ENCODE results near the gene ATG101. TPM values are rescaled to one million over a fixed set of nuclear protein-coding genes. Genes with fewer than 3 reads are reported as not detected.

The ATG101 gene
- total and polyA plus RNA-seq, 2 of the 8 experiments (the other 6 are each of a cell fraction or from before 2014, with no cell fraction given), result 49.8 to 55.9 TPM

- Histone ChIP-seq H2BK15ac (ENCODE audit: low read length) (peak overlapping the region; percentile 81; the same call in 1 of the 2 replicates), H3K79me2 (ENCODE audit: control insufficient read depth in 1 of 2, insufficient read depth in 2 of 2, low read length in 2 of 2) (no peaks in the 10 kb centered on the region), H3K4me1 (replicated peaks in 1 of 4; ENCODE audit: control insufficient read depth in 3 of 4, insufficient read depth in 4 of 4, low read length in 3 of 4) (peaks cover 2 to 26% (median 10%) of the 10 kb centered on the region in 4 experiments; a peak in 6 of 7 replicates), H4K91ac (replicated peaks; ENCODE audit: insufficient read length, low read length) (peak overlapping the region; percentile 61), H2AK5ac (ENCODE audit: low read depth, low read length) (0 out of 2 replicates have a peak overlapping the region, but pooled peaks have one; percentile 78), H2BK20ac (ENCODE audit: low read length) (no peak overlapping the region), H4K20me1 (replicated peaks in 1 of 2; ENCODE audit: control insufficient read depth in 1 of 2, insufficient read depth in 2 of 2, low read length in 2 of 2) (no peaks in the 10 kb centered on the region), H2AFZ (ENCODE audit: low read length) (no peak overlapping the region), H3K4me2 (ENCODE audit: insufficient read depth in 1 of 2, low read depth in 2 of 2, low read length in 2 of 2) (no peak overlapping the region), H3K4ac (replicated peaks; ENCODE audit: insufficient read length, low read depth, low read length) (no peak overlapping the region), H3K9ac (replicated peaks in 1 of 4; ENCODE audit: extremely low read depth in 1 of 4, low read depth in 3 of 4, low read length in 3 of 4) (no peak overlapping the region), H3K4me3 (ENCODE audit: extremely low read depth in 1 of 4, insufficient read depth in 2 of 4, low read depth in 3 of 4, low read length in 4 of 4) (no peak overlapping the region), H3K23ac (ENCODE audit: insufficient read length) (no peak overlapping the region), H3K27ac (ENCODE audit: low read depth, low read length) (no peak overlapping the region), H4K5ac (ENCODE audit: insufficient read length, low read depth, low read length) (no peak overlapping the region), H3K14ac (ENCODE audit: insufficient read length) (no peak overlapping the region), H2BK12ac (ENCODE audit: low read depth, low read length) (peak overlapping the region; percentile 80), H3K23me2 (ENCODE audit: low read depth, low read length) (peaks cover 7% of the 10 kb centered on the region), H2BK5ac (ENCODE audit: low read depth, low read length) (no peak overlapping the region), H3K56ac (replicated peaks; ENCODE audit: insufficient read length, low read depth, low read length) (no peak overlapping the region), H2BK120ac (replicated peaks; ENCODE audit: low read depth, low read length) (no peak overlapping the region), H3K36me3 (ENCODE audit: control insufficient read depth in 2 of 4, insufficient read depth in 4 of 4, low read length in 3 of 4) (no peaks in the 10 kb centered on the region), H3K79me1 (ENCODE audit: low read depth, low read length) (no peaks in the 10 kb centered on the region), H4K8ac (ENCODE audit: extremely low read depth, insufficient read depth, low read length) (peak overlapping the region; percentile 45), H3K9me3 (ENCODE audit: insufficient read depth in 2 of 2, low read depth in 1 of 2, low read length in 1 of 2) (no peaks in the 10 kb centered on the region), H3K27me3 (replicated peaks in 1 of 4; ENCODE audit: control insufficient read depth in 3 of 4, extremely low read depth in 1 of 4, insufficient read depth in 3 of 4, low read length in 3 of 4) (peaks cover 2 to 17% (median 9%) of the 10 kb centered on the region in 4 experiments), H3K18ac (ENCODE audit: extremely low read depth, low read length) (no peak overlapping the region)
- TF ChIP-seq CTBP2 (IDR thresholded peaks at IDR 0.05; ENCODE audit: borderline replicate concordance, insufficient read depth, insufficient read length, low read length) (no peak), KDM5A (IDR thresholded peaks at IDR 0.05; ENCODE audit: low read length) (no peak), ATF2 (IDR thresholded peaks at IDR 0.05; ENCODE audit: low read length) (no peak), CHD2 (IDR thresholded peaks at IDR 0.05; ENCODE audit: low read length) (no peak), CBX5 (IDR thresholded peaks at IDR 0.05; ENCODE audit: low read depth, low read length) (no peak), SIN3A (conservative IDR thresholded peaks at IDR 0.05 in 1 of 2, IDR thresholded peaks at IDR 0.05 in 1 of 2; ENCODE audit: low read depth in 1 of 2, low read length in 2 of 2) (no peak), PHF8 (conservative IDR thresholded peaks at IDR 0.05; ENCODE audit: low read depth, low read length) (no peak)
- WGBS, 2 experiments (ENCODE audit: extremely low coverage in 1 of 2, insufficient coverage in 1 of 2, insufficient read length in 1 of 2, insufficient replicate concordance in 2 of 2, low coverage in 1 of 2, low lambda C conversion rate in 2 of 2, missing lambda C conversion rate in 1 of 2), result 72% methylated on average over 8 of the region's 12 CpGs; no CpG with 5 or more reads in 1 of the 2 experiments
- no peak for DNase-seq (ENCODE audit: low read depth in 1 of 2, low spot score in 2 of 2)
- CTCF ChIA-PET (ENCODE audit: partially characterized antibody), result interaction anchor here (0.6 to 22.7 kb wide), 13 partner anchors 14 to 1303 kb away, joined by 3 to 1249 read pairs (median 9); partner anchors contain the start of genes ATG101, NR4A1, SMIM41 and TAMALIN
- FAIRE-seq, result no peak
- POLR2A ChIA-PET (ENCODE audit: partially characterized antibody), result interaction anchor here (0.6 to 13.1 kb wide), 9 partner anchors 12 to 97 kb away, joined by 3 to 82 read pairs (median 4); partner anchors contain the start of genes ATG101 and SMIM41
Measured at GRCh38 chr12:52027085-52027843, 42.5 kb upstream of the ATG101 start.

Measured in H1 (cell line).